GM12874 (cell line): ENCODE results near the gene PABPN1L.

Experiments used
- TF ChIP-seq, protein P1 (sequence below): IDR thresholded peaks from 2 replicates; pipeline ENCODE4 v1.5.1; 2011; ENCODE audit warnings: low read depth, mild to moderate bottlenecking, control low read depth, low read length, moderate library complexity; ENCODE audit not compliant: insufficient read depth

Gene PABPN1L

GRCh38 chr16:88859381-88860091 is 6.9 kb downstream of the PABPN1L start:
- TF ChIP-seq, protein P1, sequence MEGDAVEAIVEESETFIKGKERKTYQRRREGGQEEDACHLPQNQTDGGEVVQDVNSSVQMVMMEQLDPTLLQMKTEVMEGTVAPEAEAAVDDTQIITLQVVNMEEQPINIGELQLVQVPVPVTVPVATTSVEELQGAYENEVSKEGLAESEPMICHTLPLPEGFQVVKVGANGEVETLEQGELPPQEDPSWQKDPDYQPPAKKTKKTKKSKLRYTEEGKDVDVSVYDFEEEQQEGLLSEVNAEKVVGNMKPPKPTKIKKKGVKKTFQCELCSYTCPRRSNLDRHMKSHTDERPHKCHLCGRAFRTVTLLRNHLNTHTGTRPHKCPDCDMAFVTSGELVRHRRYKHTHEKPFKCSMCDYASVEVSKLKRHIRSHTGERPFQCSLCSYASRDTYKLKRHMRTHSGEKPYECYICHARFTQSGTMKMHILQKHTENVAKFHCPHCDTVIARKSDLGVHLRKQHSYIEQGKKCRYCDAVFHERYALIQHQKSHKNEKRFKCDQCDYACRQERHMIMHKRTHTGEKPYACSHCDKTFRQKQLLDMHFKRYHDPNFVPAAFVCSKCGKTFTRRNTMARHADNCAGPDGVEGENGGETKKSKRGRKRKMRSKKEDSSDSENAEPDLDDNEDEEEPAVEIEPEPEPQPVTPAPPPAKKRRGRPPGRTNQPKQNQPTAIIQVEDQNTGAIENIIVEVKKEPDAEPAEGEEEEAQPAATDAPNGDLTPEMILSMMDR, result no peak

- TF ChIP-seq, protein P1, result peak; percentile 85
Measured at GRCh38 chr16:88857728-88858339, 8.6 kb downstream of the PABPN1L start.

DNA sequence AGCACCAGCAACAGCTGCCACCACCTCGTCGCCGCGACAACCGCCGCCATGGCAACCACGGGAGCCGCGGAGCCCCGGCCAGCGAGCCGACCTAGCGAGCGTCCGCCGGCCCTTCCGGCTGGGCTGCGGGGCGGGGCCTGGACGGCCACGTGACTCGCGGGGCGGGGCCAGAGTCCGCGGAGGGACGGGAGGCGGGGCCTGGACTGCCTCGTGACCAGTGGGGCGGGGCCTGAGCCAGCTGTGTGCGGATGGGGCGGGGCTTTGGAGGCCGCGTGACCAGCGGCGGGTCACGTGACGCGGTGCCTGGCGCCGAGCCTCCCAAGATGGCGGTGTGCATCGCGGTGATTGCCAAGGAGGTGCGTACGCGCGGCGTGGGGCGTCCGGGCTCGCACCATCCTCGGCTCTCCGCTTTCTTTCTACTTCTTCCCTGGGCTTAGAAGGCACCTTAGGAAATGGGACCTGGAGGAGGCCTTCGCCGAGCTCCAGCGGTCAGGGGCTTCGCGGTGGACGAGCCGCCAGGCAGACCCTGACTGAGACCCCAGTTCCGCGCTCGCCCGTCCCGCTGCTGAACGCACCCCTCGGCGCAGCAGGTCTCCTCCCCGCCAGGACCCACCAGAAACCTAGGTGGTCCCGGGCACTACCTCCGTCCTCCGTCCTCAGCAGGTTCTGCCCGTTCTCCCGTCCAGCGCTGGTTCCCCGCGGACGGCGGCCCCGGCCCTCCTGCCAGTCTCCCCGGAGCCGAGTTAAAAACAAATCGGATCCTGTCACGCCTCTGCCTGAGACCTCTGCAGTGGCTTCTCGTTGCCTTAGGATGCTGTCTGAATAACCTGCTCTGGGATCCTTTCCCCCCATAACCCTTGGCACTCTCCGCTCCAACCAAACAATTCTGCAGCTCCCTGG is 9.4 kb downstream of the PABPN1L start, which contains the start of the genes GALNS and TRAPPC2L:
GALNS (minus strand) TSS at position 120 of the 900 bp plus-strand sequence; CDS start at position 50, 70 bp downstream.
TRAPPC2L (plus strand) TSS at position 300 of the 900 bp plus-strand sequence; CDS start at position 324, 24 bp downstream.
- TF ChIP-seq, protein P1, result no peak

GRCh38 chr16:88856122-88856827 is 10.2 kb downstream of the PABPN1L start:
- TF ChIP-seq, protein P1, result no peak

DNA sequence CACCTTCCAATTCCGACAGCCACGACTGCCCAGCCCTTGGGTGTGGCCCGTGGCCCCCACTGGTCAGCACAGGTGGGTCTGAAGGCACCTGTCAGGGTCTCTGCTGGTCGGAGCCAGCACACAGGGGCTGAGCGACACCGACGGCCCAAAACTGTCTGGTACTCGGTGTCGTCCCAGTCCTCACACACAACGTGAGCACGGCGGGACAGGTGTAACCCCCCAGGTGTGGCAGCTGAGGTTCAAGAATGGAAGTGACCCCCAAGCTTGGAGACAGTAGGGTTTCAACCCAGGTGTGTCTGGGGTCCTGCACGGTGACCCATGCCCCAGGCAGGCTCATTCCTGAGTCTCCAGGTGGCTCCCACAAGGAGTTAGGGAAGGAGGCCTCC is 10.7 kb downstream of the PABPN1L start:
- TF ChIP-seq, protein P1, result no peak

GRCh38 chr16:88855176-88855575 is 11.3 kb downstream of the PABPN1L start:
- TF ChIP-seq, protein P1, result no peak
